ENCODE data around the gene S100A10. TPM values are rescaled to one million over a fixed set of nuclear protein-coding genes. Genes with fewer than 3 reads are reported as not detected.

S100A10 gene
- total and polyA plus RNA-seq, 10 donors = 45.6 to 167 (median 79.0) TPM

- Histone ChIP-seq H3K27ac (no peak overlapping the region), H3K4me3 (no peak overlapping the region), H3K4me1 (no peaks in the 10 kb centered on the region), H3K9me3 (no peaks in the 10 kb centered on the region), H3K36me3 (no peaks in the 10 kb centered on the region), H3K27me3 (replicated peaks in 1 of 7) (peaks cover 0 to 6% (median 0%) of the 10 kb centered on the region in 7 donors)
- no peak for DNase-seq
- intact Hi-C loops (cut with DNase I; ENCODE audit: low total_unique reads) = no loop called here
- WGBS, 5 donors = 49 to 62% (median 54%) methylated on average over 3 of the region's 3 CpGs
- TF ChIP-seq POLR2AphosphoS5 (IDR thresholded peaks at IDR 0.05) (no peak), POLR2A (IDR thresholded peaks at IDR 0.05) (no peak), CTCF (IDR thresholded peaks at IDR 0.05 in 8 of 11, conservative IDR thresholded peaks at IDR 0.05 in 3 of 11) (no peak)
These were observed 27.2 kb upstream of the S100A10 start for GRCh38 chr1:152020849-152021248.

- Histone ChIP-seq H3K4me3 (no peak overlapping the region), H3K27ac (no peak overlapping the region), H3K4me1 (no peaks in the 10 kb centered on the region), H3K27me3 (replicated peaks in 1 of 7) (peaks cover 0 to 6% (median 0%) of the 10 kb centered on the region in 7 donors), H3K9me3 (no peaks in the 10 kb centered on the region), H3K36me3 (no peaks in the 10 kb centered on the region)
- TF ChIP-seq CTCF (IDR thresholded peaks at IDR 0.05 in 8 of 11, conservative IDR thresholded peaks at IDR 0.05 in 3 of 11) = no peak
- no peak for TF ChIP-seq POLR2AphosphoS5 (IDR thresholded peaks at IDR 0.05)
- TF ChIP-seq POLR2A (IDR thresholded peaks at IDR 0.05) = no peak
- DNase-seq = no peak
- 58 to 66% (median 62%) methylated on average over 4 of the region's 4 CpGs for WGBS, 5 donors
- intact Hi-C loops (cut with DNase I; ENCODE audit: low total_unique reads) = no loop called here
These were observed 24.9 kb upstream of the S100A10 start for GRCh38 chr1:152018537-152018936.

- intact Hi-C loops (cut with DNase I; ENCODE audit: low total_unique reads) = no loop called here
- H3K4me1 ChIP-seq = no peaks in the 10 kb centered on the region
- no peak for TF ChIP-seq POLR2A (IDR thresholded peaks at IDR 0.05)
- TF ChIP-seq CTCF (IDR thresholded peaks at IDR 0.05 in 8 of 11, conservative IDR thresholded peaks at IDR 0.05 in 3 of 11) = no peak
- no peak for TF ChIP-seq POLR2AphosphoS5 (IDR thresholded peaks at IDR 0.05)
- no peaks in the 10 kb centered on the region for H3K36me3 ChIP-seq
- DNase-seq = no peak
- no peak overlapping the region for H3K4me3 ChIP-seq
- WGBS, 5 donors = 67 to 77% (median 69%) methylated on average over 6 of the region's 6 CpGs
- H3K27ac ChIP-seq = no peak overlapping the region
- no peaks in the 10 kb centered on the region for H3K9me3 ChIP-seq
- H3K27me3 ChIP-seq (replicated peaks in 1 of 7) = peaks cover 0 to 20% (median 0%) of the 10 kb centered on the region in 7 donors
These were observed 22.1 kb upstream of the S100A10 start for GRCh38 chr1:152015766-152016165.

GRCh38 chr1:152014943-152015342 is 21.3 kb upstream of the S100A10 start:
- Histone ChIP-seq H3K4me1 (no peaks in the 10 kb centered on the region), H3K27me3 (replicated peaks in 1 of 7) (peaks cover 0 to 20% (median 0%) of the 10 kb centered on the region in 7 donors), H3K9me3 (no peaks in the 10 kb centered on the region), H3K27ac (no peak overlapping the region), H3K36me3 (no peaks in the 10 kb centered on the region), H3K4me3 (no peak overlapping the region)
- TF ChIP-seq POLR2A (IDR thresholded peaks at IDR 0.05) (no peak), CTCF (IDR thresholded peaks at IDR 0.05 in 8 of 11, conservative IDR thresholded peaks at IDR 0.05 in 3 of 11) (no peak), POLR2AphosphoS5 (IDR thresholded peaks at IDR 0.05) (no peak)
- 88 to 100% (median 91%) methylated on average over 1 of the region's 1 CpG for whole genome bisulfite sequencing, 5 donors
- intact Hi-C loops (cut with DNase I; ENCODE audit: low total_unique reads) = no loop called here
- no peak for DNase-seq
